DMS79 treated with DMSO at 0.1 percent for 48 hours (cell line): ENCODE measurements around the gene NAP1L4.
"Not testable (repeated sequence)": the region's sequence is repeated elsewhere in the genome, so short reads cannot be mapped to it uniquely, and the experiment has no call there.

Experiments
- DNase-seq: peaks from one replicate; lab custom pipeline; 2025; lab: John Stamatoyannopoulos, UW

NAP1L4 gene

DNA sequence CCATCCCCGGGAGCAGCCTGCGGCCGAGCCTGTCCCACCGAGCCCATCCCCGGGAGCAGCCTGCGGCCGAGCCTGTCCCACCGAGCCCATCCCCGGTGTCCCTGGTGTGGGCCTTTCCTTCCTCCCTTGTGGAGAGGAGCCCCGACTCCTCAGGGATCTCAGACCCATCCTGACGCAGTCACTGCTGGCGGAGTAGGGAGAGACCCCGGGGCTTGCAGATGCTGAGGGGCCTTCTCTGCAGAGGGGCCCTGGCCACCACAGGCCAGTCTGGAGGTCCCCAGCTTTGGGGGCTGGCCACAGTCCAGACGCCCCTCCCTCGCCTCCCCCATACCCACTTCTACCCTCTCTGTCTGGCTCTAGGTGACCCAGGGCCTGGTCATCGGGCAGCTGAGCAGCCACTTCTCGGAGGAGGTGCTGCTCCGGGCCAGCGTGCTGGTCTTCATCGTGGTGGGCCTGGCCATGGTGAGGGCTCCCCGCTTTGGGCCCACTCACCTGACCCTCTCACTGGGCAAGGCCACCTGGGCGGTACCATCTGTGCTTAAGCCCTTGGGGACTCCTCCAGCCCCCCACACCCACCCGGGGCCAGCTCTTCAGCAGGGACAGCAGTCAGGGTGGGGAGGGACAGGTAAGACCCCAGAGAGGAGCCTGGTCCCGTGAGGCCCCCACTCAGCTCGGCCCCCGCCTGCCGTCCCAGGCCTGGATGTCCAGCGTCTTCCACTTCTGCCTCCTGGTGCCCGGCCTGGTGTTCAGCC lies 70.2 kb downstream of the NAP1L4 start:
- DNase-seq: no peak

- no peak for DNase-seq
These were observed 70.9 kb downstream of the NAP1L4 start for GRCh38 chr11:2921261-2921660.

DNA sequence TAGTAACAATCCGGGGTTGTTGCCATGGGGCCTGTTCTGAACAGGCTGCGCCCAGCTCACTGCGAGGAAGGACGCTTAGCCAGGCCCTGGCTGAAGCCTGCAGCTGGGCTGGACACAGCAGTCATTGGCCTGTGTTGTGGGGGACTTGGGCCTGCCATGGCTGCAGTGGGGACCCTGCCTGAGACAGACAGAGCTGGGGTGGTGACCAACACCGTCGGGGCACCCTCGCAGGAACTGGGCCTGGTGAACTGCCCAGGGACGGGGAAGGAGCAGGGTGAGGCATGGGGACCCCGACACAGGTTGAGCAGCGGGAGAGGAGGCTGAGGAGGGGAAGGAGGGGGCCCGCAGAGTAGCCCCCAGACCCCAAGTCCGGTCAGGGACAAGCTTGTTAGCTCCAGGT lies 71.8 kb downstream of the NAP1L4 start:
- no peak for DNase-seq

- DNase-seq: no peak
These were observed 72.3 kb downstream of the NAP1L4 start for GRCh38 chr11:2919837-2920236.

GRCh38 chr11:2919188-2919587 lies 72.9 kb downstream of the NAP1L4 start:
- no peak for DNase-seq

DNA sequence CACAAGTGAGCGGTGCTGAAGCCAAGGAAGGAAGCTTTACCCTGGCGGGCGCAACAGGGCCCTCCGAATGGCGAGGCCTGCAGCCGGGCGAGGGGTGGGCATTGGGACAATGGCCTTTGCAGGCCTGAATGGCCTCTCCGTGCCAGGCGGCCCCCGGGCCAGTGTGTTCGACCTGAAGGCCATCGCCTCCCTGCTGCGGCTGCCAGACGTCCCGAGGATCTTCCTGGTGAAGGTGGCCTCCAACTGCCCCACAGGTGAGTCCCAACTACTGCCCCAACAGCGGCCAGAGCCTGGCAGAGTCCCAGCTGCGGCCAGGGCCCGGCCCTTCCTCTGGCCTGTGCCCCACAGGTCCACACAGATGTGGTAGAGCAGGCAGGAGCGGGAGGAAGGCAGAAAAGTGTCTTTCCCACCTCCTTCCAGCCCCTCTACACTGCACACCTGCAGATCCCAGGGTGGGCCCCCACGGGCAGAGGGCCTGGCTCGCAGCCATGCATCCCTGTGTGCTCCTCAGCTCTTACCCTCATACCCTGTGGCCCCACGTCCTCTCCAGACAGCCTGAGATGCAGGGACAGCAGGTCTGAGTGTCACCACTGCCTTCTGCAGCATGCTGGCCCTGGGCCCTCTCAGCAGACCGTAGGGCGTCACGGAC lies 74.2 kb downstream of the NAP1L4 start:
- DNase-seq: no peak

DNA sequence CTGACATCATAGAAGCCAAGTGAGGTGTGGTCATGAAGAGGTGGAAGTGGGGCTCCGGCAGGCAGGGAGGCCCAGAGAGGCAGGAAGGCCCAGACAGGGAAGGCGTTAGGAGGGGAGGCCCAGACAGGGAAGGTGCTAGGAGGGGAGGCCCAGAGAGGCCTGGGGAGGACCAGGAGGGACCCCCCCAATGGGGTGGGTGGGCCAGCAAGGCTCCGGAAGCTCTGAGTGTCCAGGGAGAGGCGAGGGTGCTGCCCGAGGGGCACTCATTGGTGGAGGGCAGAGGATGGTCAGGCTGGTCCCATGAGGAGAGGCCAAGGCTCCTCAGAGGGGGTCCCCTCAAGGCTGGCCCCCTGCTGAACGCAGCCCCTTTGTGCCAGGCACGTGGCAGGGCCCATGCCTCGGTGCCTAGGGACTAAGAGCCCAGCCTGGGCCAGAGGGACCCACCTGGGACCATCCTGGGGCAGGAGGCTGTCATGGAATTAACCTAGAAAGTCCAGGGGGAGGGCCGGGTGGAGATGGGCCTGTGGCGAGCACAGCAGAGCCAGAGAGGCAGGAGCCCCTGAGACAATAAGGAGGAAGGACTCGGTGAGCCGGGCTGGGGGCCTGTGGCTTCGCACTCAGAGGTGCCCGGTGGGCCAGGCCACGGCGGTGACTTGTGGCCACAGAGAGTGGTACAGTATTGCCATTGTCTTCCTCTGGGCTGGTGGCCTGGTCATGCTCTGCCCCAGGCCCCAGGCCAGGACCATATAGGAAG lies 75.1 kb downstream of the NAP1L4 start:
- no peak for DNase-seq

- DNase-seq: no peak
These were observed 75.8 kb downstream of the NAP1L4 start for GRCh38 chr11:2916114-2916891.

GRCh38 chr11:2915473-2915872 lies 76.7 kb downstream of the NAP1L4 start:
- no peak for DNase-seq

GRCh38 chr11:2914455-2915195 lies 77.5 kb downstream of the NAP1L4 start:
- DNase-seq: peak; percentile 44

- DNase-seq: no peak
These were observed 78.4 kb downstream of the NAP1L4 start for GRCh38 chr11:2913776-2914175.

DNA sequence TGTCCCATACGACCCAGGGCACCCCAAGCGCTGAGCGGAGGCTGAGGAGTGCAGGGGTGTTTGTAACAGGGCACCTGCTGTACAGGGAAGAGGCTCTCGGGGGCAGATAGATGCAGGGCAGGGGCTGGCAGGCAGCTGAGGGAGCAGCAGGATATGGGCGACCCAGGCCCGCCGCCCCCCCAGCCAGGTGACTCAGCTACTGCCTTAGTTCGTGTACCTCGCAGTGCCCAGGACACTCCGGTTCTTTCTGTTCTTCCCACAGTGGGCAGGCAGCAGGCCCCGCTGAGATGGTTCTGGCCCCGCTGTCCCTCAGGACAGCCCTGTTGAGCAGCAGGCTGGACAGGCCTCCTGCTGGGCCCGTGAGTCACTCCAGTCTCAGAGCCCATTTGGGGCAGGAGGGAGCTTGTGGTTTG lies 79.1 kb downstream of the NAP1L4 start:
- no peak for DNase-seq

- DNase-seq: no peak
These were observed 79.6 kb downstream of the NAP1L4 start for GRCh38 chr11:2912498-2912897.

DNA sequence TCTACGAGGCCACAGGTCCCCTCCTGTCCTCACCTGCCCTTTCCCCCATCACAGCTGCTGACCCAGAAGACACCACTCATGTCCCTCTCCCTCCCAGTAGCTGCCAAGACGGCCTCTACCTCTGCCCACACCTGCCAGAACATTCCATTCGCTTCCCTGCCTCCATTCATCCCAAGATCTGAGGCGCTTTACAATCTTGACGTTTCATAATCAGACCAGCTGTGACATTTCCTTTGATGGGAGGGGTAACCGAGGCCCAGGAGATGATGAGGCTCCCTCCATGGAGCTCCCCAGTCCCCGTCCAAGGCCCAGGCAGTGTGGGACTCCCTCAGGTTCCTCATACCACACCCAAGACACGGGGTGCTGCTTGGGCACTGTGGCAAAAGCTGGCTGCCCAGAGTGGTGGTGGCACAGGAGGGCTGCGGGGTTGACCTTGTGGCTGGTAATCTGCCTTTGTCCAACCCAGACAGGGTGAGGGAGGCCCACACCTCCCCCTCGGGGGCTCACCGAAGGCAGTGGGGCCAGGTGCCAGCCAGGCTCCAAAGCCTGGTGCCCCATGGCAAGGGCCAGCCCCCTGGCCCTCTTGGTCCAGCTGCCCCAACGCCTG lies 80.2 kb downstream of the NAP1L4 start:
- no peak for DNase-seq

DNA sequence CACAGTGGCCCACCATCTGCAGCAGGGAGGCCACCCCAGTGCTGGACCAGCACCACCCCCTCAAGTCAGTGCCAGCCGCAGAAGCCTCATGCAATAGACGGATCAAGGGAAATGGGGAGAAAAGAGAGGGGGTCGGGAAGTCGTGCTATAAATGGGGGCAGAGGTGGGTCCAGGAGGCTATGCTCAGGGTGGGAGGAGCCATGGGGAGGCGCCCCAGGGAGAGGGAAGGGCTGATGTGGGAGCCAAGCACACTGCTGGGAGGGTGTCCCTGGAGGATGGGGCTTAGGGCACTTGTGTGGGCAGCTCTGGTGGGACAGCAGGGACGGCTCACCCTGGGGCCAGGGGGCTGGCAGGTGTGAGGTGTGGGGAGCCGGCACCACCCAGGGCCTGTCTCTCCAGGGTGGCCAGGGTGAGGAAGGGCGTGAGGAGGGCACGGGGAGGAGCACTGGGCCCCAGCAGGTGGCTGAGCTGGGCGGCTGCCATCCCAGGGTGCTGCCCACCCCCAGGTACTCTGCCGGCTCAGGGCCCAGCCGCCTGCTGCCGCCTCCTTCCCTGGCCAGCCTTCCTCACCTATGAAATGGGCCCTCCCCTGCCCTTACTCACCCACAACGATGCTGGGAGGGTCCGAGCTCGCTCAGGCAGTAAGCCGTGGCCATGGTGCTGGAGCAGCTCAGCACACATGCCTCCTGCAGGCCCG lies 80.9 kb downstream of the NAP1L4 start:
- no peak for DNase-seq

- no peak for DNase-seq
These were observed 81.7 kb downstream of the NAP1L4 start for GRCh38 chr11:2910401-2910955.

DNA sequence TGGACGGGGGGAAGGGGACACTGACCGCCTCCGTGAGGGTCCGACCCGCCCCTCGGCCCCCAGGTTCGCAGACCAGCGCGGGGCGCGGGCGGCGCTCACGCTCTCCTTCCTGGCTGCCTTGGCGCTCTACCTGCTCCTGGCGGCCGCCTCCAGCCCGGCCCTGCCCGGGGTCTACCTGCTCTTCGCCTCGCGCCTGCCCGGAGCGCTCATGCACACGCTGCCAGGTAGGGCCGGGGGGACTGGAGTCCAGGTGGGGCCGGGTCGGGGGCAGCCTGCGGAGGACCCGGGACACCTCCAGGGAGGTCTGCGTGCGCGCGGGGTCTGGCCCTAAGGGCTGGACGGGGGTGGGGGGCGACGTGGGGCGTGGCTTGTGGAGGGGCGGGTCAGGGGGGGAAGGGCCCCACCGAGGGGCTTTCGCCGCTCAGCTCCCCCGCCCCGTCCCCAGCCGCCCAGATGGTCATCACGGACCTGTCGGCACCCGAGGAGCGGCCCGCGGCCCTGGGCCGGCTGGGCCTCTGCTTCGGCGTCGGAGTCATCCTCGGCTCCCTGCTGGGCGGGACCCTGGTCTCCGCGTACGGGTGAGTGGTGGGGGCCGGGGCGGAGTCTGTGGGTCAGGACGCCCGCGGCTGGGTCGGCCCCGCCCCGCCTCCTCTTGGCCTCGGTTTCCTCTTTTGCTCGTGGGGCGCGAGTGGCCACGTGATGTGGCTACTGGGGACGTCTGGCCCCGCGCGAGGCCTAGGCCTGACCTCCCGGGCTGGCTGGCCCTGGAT lies 82.8 kb downstream of the NAP1L4 start:
- DNase-seq: no peak

GRCh38 chr11:2908130-2908529 lies 84.0 kb downstream of the NAP1L4 start:
- DNase-seq: no peak

GRCh38 chr11:2905299-2905698 lies 86.8 kb downstream of the NAP1L4 start:
- not testable (repeated sequence) for DNase-seq
